ENCODE measurements around the gene IRF1.

Gene IRF1

DNA sequence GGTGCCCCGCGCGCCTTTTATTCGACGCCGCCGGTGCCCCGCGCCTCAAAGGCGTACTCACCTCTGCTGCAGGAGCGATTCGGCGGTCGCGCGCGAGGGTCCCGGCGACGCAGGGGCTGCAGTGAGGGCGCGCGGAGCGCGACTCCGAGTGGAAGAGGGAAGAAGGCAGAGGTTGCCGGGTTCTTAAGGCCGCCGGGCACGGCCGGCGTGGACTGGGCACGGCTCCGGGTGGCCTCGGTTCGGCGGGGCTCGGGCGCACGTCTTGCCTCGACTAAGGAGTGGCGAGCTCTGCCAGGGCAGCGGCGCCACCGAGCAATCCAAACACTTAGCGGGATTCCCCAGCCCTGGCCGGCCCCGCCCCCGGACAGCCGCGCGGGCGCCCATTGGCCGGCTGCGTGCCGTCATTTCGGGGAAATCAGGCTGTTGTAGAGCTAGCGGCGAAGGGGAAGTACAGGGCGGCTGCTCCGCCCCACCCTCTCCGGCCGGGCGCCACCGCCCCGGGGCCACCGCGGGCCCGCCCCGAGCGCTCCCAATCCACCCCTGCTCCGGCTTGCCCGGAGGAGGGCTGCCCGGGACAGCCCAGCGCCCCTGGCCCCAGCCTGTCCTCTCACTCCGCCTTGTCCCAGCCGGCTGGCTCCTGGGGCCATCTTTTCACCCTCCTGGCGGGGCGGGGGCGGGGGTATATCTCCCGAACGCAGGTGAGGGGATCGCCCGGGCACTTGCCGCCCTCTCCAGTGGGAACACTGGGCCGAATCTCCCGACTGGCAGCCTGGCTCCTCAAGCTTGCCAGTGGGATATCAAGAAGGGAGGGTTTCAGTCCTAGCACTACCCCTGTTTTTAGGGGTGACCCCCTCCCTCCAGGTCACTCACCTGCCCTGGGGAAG, at the start of gene IRF1:
Gene IRF1 (minus strand): TSS at position 290 of the 884 bp plus-strand sequence. CDS start 1,295 bp downstream, outside the sequence.
- TF ChIP-seq, protein P1, sequence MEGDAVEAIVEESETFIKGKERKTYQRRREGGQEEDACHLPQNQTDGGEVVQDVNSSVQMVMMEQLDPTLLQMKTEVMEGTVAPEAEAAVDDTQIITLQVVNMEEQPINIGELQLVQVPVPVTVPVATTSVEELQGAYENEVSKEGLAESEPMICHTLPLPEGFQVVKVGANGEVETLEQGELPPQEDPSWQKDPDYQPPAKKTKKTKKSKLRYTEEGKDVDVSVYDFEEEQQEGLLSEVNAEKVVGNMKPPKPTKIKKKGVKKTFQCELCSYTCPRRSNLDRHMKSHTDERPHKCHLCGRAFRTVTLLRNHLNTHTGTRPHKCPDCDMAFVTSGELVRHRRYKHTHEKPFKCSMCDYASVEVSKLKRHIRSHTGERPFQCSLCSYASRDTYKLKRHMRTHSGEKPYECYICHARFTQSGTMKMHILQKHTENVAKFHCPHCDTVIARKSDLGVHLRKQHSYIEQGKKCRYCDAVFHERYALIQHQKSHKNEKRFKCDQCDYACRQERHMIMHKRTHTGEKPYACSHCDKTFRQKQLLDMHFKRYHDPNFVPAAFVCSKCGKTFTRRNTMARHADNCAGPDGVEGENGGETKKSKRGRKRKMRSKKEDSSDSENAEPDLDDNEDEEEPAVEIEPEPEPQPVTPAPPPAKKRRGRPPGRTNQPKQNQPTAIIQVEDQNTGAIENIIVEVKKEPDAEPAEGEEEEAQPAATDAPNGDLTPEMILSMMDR (IDR thresholded peaks at IDR 0.05): no peak
- DNase-seq: peak; percentile 94
- Mint-ChIP-seq H3K27me3 (ENCODE audit: low read depth, poor library complexity) (peaks cover 70% of the 10 kb centered on the region), H3K27ac (no peak within 1 kb of the TSS), H3K4me3 (peak within 1 kb of the TSS; percentile 78), H3K9me3 (no peaks in the 10 kb centered on the region), H3K4me1 (peaks cover 22% of the 10 kb centered on the region), H3K36me3 (ENCODE audit: low read depth) (no peaks in the 10 kb centered on the region)

DNA sequence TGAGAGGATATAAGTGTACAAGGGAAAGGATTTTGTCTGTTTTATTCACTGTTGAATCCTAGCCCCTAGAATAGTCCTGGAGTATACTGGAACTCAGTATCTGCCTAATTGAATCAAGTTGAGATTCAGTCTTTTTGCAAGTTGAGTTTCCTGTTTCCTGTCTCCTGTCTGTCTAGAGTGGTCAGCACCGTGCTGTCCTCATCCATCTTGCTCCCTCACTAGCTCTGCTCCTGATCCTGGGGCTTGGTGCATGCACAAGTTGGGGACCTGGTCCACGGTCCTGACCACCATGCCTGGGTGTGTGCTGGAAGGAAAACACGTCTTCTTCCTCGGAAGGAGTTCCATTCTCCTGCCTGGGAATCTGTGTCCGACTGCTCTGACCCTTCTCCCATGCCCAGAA, 49.6 kb upstream of the IRF1 start:
- no peak for DNase-seq
- TF ChIP-seq, protein P1 (IDR thresholded peaks at IDR 0.05): no peak
- Mint-ChIP-seq H3K4me1 (no peaks in the 10 kb centered on the region), H3K9me3 (peaks cover 12% of the 10 kb centered on the region), H3K36me3 (ENCODE audit: low read depth) (no peaks in the 10 kb centered on the region), H3K27me3 (ENCODE audit: low read depth, poor library complexity) (peaks cover 41% of the 10 kb centered on the region), H3K27ac (no peak overlapping the region), H3K4me3 (no peak overlapping the region)

GRCh38 chr5:132539716-132540115, 49.1 kb upstream of the IRF1 start:
- H3K36me3 Mint-ChIP-seq (ENCODE audit: low read depth): no peaks in the 10 kb centered on the region
- peaks cover 42% of the 10 kb centered on the region for H3K27me3 Mint-ChIP-seq (ENCODE audit: low read depth, poor library complexity)
- H3K4me3 Mint-ChIP-seq: no peak overlapping the region
- H3K27ac Mint-ChIP-seq: no peak overlapping the region
- peak; percentile 11 for DNase-seq
- TF ChIP-seq, protein P1 (IDR thresholded peaks at IDR 0.05): no peak
- H3K4me1 Mint-ChIP-seq: no peaks in the 10 kb centered on the region
- H3K9me3 Mint-ChIP-seq: peaks cover 16% of the 10 kb centered on the region

DNA sequence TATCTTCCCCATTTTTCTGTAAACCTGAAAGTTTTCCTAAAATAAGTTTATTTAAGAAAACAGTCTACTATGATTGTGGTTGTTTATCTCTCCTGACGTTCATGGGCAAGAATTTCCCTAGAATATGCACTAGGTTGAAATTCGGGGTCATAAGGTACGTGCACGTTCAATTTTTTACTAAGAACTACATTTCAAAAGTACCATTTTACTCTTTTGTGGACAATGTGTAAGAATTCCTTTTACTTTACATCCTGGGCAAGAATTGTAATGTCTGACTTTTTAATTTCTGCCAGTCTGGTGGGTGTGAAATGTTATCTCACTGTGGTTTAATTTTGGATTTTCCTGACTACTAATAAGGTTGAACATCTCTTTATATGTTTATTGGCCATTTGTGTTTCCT, 40.4 kb upstream of the IRF1 start:
- DNase-seq: no peak
- Mint-ChIP-seq H3K36me3 (ENCODE audit: low read depth) (no peaks in the 10 kb centered on the region), H3K4me1 (peaks cover 5% of the 10 kb centered on the region), H3K27ac (no peak overlapping the region), H3K4me3 (no peak overlapping the region), H3K27me3 (ENCODE audit: low read depth, poor library complexity) (peaks cover 64% of the 10 kb centered on the region), H3K9me3 (peaks cover 17% of the 10 kb centered on the region)
- TF ChIP-seq, protein P1 (IDR thresholded peaks at IDR 0.05): no peak

DNA sequence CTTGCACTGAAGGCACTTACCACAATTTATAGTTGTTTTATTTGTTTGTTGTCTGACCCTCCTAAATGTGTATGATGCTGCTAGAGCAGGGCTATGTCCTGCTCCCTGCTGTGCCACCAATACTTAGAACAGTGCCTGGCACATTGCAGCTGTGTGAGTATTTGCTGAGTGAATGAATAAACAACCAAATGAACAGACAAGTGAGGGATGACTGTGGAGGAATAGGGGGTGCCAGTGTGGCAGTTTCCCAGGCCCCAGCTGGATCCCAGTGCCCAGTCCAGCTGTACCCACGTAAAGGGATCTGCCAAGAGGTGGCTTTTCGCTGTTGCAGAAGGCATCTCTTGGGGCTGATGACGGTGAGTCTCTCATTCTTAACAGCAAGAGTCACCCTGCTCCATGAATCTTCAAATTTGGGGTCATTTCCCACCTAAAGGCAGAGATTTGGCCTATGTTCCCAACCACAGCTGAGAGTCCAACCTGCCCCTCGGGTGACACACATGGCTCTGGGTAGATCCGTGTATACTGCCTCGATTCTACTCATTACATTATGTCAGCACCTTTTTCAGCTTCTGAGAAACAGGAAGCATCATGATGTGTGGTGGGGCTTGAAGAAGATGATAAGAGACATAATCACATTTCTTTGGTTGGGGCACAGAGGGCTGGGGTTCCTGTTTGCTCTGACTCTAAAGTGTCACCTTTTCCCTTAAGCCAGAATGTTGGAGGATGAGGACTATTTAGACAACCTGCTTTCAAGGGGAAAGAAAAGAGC, 38.5 kb upstream of the IRF1 start:
- H3K4me3 Mint-ChIP-seq: no peak overlapping the region
- no peaks in the 10 kb centered on the region for H3K36me3 Mint-ChIP-seq (ENCODE audit: low read depth)
- TF ChIP-seq, protein P1 (IDR thresholded peaks at IDR 0.05): no peak
- peaks cover 5% of the 10 kb centered on the region for H3K4me1 Mint-ChIP-seq
- H3K27me3 Mint-ChIP-seq (ENCODE audit: low read depth, poor library complexity): peaks cover 59% of the 10 kb centered on the region
- no peak for DNase-seq
- H3K9me3 Mint-ChIP-seq: no peaks in the 10 kb centered on the region
- H3K27ac Mint-ChIP-seq: no peak overlapping the region
